ENCODE measurements around the gene B3GNT7.
"Not testable (repeated sequence)": the region's sequence is repeated elsewhere in the genome, so short reads cannot be mapped to it uniquely, and the experiment has no call there.

B3GNT7 gene

DNA sequence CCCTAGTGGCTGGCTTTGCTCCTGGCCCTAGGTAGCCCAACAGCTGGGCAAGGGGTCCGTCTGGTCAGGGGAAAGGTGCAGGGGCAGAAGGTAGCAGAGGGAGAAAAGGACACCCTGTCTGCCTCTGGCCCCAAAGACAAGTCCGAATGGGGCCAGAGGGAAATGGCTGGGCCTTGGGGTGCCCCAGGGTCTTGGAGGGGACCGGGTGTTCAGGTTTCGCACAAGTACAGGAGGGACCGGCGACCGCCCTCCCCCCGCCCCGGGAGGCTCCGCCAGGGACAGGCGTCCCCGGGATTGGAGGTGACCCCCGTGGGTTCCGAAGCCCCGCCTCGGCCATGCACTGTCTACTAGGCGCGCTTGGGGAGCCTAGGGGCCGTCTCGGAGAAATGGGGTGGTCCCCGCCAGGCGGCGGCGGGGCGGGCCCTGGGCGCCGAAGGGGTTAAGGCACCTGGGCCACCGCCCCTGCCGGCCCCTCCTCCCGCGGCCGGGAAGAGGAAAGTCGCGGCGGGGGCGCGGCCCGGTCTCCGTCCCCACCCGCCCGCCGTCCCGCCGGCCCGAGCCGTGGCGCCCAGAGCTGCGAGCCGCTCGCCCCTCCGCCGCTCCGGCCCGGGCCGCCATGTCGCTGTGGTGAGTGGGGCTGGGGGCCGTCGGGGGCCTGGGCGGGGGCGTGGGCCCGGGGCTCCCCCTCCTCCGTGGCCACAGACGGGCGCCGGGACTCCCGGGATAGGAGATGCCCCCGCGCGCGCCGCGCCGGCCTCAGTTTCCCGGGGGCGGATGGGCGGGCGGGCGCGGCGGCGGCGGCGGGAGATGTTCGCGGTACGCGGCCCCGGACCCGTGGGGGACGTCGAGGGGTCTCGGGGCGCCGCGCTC lies at the start of gene B3GNT7:
TSS of gene B3GNT7 (plus strand) at position 523 of the 870 bp plus-strand sequence. CDS start at position 617, 94 bp downstream.
- DNase-seq (ENCODE audit: low read depth) = no peak

DNA sequence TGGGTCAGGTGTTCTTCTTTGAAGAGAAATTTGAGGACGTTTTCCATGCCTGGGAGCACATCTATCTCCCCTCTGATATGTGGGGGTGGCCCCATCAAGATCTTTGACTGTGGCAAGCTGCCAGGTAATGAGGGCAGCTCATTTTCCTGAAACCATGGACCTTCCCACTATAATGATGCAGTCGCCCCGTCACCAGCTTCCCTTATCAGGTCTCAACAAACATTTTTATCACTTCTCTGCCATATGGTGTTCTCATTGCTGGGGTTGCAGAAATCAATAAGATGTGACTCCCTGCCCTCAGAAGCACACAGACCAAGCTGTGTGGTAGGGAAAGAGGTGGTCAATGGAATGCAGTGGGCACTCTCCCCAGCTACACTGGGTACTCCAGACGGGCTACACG lies 48.4 kb upstream of the B3GNT7 start:
- DNase-seq (ENCODE audit: low read depth) = no peak

- no peak for DNase-seq (ENCODE audit: low read depth)
These were observed 47.9 kb upstream of the B3GNT7 start for GRCh38 chr2:231347638-231348037.

GRCh38 chr2:231348173-231348572 lies 47.3 kb upstream of the B3GNT7 start:
- no peak for DNase-seq (ENCODE audit: low read depth)

GRCh38 chr2:231348704-231349373 lies 46.7 kb upstream of the B3GNT7 start:
- no peak for DNase-seq (ENCODE audit: low read depth)

DNA sequence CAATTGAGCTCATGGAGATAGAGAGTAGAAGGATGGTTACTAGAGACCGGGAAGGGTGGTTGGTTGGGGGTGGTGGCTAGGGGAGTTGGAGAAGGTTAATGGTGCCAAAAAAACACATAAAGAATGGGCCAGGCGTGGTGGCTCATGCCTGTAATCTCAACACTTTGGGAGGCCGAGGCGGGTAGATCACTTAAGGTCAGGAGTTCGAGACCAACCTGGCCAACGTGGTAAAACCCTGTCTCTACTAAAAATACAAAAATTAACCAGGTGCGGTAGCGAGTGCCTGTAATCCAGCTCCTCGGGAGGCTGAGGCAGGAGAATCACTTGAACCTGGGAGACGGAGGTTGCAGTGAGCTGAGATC lies 46.2 kb upstream of the B3GNT7 start:
- DNase-seq (ENCODE audit: low read depth) = not testable (repeated sequence)

GRCh38 chr2:231351648-231352047 lies 43.9 kb upstream of the B3GNT7 start:
- no peak for DNase-seq (ENCODE audit: low read depth)

- no peak for DNase-seq (ENCODE audit: low read depth)
These were observed 42.0 kb upstream of the B3GNT7 start for GRCh38 chr2:231353469-231353868.

GRCh38 chr2:231355508-231356465 lies 39.7 kb upstream of the B3GNT7 start:
- DNase-seq (ENCODE audit: low read depth) = no peak

DNA sequence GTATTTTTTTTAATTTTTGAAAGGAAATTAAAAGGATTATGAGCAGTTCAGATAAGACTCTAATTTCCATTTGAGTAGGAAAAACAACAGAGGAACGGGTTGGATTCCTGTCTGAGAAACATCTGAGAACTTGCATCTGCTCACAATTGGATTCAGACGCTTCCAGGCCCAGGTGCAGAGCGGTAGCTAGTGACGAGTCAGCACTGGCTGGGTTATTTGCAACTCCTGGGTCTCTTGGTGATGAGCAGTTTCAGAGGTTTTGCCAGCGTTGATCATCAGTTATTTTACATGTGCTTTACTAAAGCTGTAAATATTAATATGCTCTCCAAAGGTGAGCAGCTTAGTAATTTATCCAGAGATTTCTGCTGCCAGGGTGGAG lies 39.1 kb upstream of the B3GNT7 start:
- DNase-seq (ENCODE audit: low read depth) = no peak

GRCh38 chr2:231357048-231357447 lies 38.5 kb upstream of the B3GNT7 start:
- DNase-seq (ENCODE audit: low read depth) = no peak

DNA sequence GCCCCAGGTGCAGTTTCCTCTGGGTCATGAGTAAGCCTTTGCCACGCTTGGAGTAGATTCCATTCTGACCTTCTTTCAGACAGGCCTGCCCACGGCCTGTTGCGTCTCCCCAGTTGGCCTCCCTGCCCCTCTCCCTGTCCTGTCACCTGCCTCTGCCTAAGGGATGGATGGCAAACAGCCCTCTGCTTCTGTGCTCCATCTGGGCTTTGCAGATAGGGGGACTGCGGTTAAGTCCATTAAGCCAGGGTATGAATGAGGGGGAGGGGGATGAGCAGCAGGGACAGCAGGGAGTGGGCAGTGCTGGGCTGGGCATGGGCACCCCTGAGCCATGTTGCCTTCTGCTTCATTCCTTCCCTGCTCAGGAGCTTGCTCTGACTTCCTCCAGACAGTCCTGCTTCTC lies 37.6 kb upstream of the B3GNT7 start:
- DNase-seq (ENCODE audit: low read depth) = no peak

DNA sequence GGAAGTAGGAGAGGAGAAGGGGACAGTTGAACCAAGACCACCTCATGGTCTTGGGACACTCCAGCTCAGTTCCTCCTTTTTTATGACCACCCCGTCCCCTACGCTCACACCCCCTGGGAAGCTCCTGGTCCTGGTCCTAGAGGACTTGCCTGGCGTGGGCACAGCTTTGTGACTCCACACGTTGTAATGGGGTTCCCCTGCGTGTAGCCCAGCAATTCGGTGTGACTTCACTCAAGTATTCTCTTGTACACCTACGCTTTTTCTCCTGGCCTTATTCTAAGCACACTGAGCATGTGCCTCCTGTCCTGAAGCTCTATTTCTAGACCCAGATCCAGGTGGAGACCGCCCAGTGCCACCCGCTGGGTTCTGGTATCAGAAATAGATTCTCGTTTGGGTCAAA lies 36.1 kb upstream of the B3GNT7 start:
- DNase-seq (ENCODE audit: low read depth) = no peak

GRCh38 chr2:231359948-231360347 lies 35.6 kb upstream of the B3GNT7 start:
- no peak for DNase-seq (ENCODE audit: low read depth)

GRCh38 chr2:231360401-231360800 lies 35.1 kb upstream of the B3GNT7 start:
- no peak for DNase-seq (ENCODE audit: low read depth)

GRCh38 chr2:231360881-231361371 lies 34.6 kb upstream of the B3GNT7 start:
- no peak for DNase-seq (ENCODE audit: low read depth)

DNA sequence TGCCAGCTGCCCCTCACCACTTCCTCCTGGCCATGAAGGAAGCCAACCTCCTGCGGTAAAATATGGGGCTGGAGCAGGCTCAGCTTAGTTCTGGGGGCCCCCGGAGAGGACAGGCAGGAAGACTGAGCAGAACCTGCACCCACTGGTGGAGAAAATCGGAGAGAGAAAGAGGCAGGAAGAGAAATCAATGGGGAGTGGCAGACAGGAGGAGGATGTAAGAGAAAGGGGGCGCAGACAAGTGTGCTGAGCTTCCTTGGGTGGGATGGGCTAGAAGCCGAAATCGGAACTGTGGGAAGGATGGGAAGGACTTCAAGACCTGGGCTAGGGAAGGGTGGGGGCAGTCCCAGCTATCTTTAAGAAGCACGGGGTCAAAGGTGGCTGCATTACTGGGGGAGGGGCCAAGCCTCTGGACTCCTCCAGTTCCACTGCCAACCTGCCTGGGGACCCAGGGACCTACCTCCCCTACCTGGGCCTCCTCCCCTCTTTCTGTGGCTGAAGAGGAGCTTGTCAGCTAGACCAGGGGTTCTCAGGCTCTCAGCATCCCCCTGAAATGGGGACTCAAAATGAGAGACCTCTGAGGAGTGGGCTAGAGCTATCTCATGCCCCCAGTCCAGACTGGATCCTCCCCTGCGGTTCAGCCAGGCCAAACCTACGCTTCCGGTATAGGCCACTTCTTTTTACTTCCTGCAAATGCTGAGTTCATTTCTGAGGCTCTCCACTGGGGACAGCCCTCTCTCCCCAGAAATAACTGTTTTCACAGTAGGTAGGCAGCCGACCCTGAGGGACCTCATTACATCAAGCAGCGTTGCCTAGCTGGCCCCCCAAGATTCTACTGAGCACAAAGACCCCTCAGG lies 33.6 kb upstream of the B3GNT7 start:
- DNase-seq (ENCODE audit: low read depth) = no peak

GRCh38 chr2:231362555-231363184 lies 32.8 kb upstream of the B3GNT7 start:
- no peak for DNase-seq (ENCODE audit: low read depth)

DNA sequence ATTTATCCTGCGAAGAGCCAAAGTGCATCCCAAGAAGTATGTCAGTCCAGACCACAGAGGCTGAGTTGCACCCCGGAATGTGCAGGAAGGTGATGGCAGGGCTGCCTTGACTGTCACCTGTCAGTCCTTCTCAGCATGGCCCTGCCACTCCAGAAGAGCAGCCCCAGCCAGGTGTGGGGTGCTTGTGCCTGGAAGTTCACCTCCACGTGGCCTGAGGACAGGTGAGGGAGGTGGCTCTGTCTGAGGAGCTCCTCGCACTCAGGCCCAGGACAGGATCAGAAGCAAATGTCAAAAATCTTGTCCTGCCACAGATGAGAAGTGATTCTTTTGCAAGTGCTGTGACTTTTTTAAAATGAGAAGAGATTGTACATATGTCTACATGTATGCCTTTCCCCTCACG lies 31.4 kb upstream of the B3GNT7 start:
- no peak for DNase-seq (ENCODE audit: low read depth)

DNA sequence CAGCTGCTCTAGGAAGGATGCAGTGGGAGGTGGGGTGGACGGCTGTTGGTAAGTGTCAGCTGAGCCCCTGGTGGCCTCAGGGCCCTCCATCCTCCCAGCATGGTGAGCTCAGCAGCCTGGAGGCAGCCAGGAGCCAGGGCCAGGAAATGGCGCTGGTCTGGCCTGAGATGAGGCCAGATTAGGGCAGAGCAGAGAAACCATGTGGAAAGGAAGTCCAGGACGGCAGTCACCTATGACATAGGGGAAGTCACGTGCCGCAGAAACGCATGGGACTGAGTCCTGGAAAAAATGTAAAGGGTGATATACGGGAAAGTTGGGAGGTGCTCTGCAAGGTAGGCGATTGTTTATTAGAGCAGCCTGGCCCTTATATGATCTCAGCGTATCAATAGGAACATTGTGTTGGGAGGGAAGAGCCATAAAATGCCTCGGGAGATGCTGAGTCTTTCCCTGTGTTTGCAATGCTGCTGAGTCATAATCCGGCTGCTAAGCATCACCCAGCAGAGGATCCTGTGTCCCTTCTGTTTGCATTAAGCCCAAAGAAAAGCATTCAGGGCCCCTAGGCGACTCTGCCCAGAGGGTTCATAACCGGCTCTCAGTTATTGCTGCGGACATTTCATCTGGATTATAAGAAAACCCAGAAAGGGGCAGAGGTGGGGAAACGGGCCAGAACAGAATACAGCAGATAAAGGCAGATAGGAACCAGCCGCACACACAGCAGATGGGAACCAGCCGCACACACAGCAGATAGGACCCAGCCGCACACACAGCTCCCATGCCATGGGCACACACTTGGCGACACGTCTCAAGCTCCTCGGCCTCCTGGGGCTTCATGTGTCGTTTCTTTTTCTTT lies 30.3 kb upstream of the B3GNT7 start:
- DNase-seq (ENCODE audit: low read depth) = no peak

Data from activated T-cell treated with anti-CD3 and anti-CD28 coated beads for 1 hour (primary cell).